SU-DHL-6 (cell line): ENCODE measurements around the gene GALNT17.

Experiments
- EZH2phosphoT487 ChIP-seq: fragments of 200-600 bp; sonication (generic), shearing (Covaris generic); conservative IDR thresholded peaks from 2 replicates; pipeline ENCODE4 v1.6.1; 2018; ENCODE audit warnings: mild to moderate bottlenecking, antibody characterized with exemption, low read length, moderate library complexity, mixed read lengths
- TF ChIP-seq, protein P1 (sequence below): fragments of 200-600 bp; sonication (generic); IDR thresholded peaks from one replicate; pipeline ENCODE4 v1.5.1; 2017; ENCODE audit warnings: antibody characterized with exemption, mild to moderate bottlenecking, low read length, moderate library complexity; ENCODE audit not compliant: insufficient read depth, poor library complexity, severe bottlenecking

DNA sequence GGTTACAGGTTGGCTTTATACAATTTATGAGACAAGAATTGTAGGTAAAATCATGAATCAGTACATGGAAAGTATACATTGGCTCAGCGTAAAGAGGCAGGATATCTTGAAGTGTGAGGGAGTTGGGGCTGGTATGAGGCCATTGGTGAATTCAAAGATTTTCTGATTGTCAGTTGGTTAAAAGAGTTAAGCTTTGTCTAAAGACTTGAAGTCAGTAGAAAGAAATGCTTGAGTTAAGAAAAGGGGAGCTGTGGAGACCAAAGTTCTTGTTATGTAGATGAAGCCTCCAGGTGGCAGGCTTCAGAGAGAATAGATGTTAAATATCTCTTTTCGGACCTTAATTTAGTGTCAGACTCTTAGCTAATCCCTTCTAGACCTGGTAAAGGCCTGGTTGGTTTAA is 341.0 kb downstream of the GALNT17 start:
- TF ChIP-seq, protein P1, sequence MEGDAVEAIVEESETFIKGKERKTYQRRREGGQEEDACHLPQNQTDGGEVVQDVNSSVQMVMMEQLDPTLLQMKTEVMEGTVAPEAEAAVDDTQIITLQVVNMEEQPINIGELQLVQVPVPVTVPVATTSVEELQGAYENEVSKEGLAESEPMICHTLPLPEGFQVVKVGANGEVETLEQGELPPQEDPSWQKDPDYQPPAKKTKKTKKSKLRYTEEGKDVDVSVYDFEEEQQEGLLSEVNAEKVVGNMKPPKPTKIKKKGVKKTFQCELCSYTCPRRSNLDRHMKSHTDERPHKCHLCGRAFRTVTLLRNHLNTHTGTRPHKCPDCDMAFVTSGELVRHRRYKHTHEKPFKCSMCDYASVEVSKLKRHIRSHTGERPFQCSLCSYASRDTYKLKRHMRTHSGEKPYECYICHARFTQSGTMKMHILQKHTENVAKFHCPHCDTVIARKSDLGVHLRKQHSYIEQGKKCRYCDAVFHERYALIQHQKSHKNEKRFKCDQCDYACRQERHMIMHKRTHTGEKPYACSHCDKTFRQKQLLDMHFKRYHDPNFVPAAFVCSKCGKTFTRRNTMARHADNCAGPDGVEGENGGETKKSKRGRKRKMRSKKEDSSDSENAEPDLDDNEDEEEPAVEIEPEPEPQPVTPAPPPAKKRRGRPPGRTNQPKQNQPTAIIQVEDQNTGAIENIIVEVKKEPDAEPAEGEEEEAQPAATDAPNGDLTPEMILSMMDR, result no peak
- TF ChIP-seq EZH2phosphoT487, result no peak
